Effector memory CD4-positive, alpha-beta T cell (primary cell): ENCODE data around the gene ROR2.

Experiments
- DNase-seq, 3 donors: peaks; one replicate each; pipeline ENCODE4 v3.0.0-alpha.2; 2020
- H3K27ac ChIP-seq: 2 replicates; pipeline ENCODE4 v1.7.0; 2013; ENCODE audit warnings: mild to moderate bottlenecking, low read length, moderate library complexity; ENCODE audit not compliant: insufficient read depth, poor library complexity, severe bottlenecking
- H3K27me3 ChIP-seq: replicated peaks from 2 replicates; pipeline ENCODE4 v1.7.0; 2013; ENCODE audit warnings: mild to moderate bottlenecking, low read length; ENCODE audit not compliant: insufficient read depth, control insufficient read depth, poor library complexity, severe bottlenecking
- H3K36me3 ChIP-seq: 2 replicates; pipeline ENCODE4 v1.7.0; 2013; ENCODE audit warnings: mild to moderate bottlenecking, low read length, moderate library complexity; ENCODE audit not compliant: control insufficient read depth, insufficient read depth
- H3K4me1 ChIP-seq: 2 replicates; pipeline ENCODE4 v1.7.0; 2013; ENCODE audit warnings: low read length, mild to moderate bottlenecking; ENCODE audit not compliant: control insufficient read depth, insufficient read depth, poor library complexity, severe bottlenecking
- H3K4me3 ChIP-seq: 2 replicates; pipeline ENCODE4 v1.7.0; 2013; ENCODE audit warnings: low read length, low read depth, mild to moderate bottlenecking; ENCODE audit not compliant: insufficient read depth, poor library complexity, severe bottlenecking
- H3K9me3 ChIP-seq: 2 replicates; pipeline ENCODE4 v1.7.0; 2013; ENCODE audit warnings: mild to moderate bottlenecking, low read length, moderate library complexity; ENCODE audit not compliant: control insufficient read depth

Gene ROR2

GRCh38 chr9:91939978-91940377, 10.1 kb downstream of the ROR2 start:
- Histone ChIP-seq H3K27me3 (no peaks in the 10 kb centered on the region), H3K4me3 (no peak overlapping the region), H3K27ac (no peak overlapping the region), H3K4me1 (no peaks in the 10 kb centered on the region), H3K36me3 (no peaks in the 10 kb centered on the region), H3K9me3 (no peaks in the 10 kb centered on the region)
- DNase-seq = no peak

GRCh38 chr9:91937727-91938126, 12.3 kb downstream of the ROR2 start:
- Histone ChIP-seq H3K4me3 (no peak overlapping the region), H3K36me3 (no peaks in the 10 kb centered on the region), H3K27ac (no peak overlapping the region), H3K4me1 (no peaks in the 10 kb centered on the region), H3K9me3 (no peaks in the 10 kb centered on the region), H3K27me3 (no peaks in the 10 kb centered on the region)
- DNase-seq = no peak

GRCh38 chr9:91937056-91937455, 13.0 kb downstream of the ROR2 start:
- Histone ChIP-seq H3K36me3 (no peaks in the 10 kb centered on the region), H3K9me3 (no peaks in the 10 kb centered on the region), H3K4me3 (no peak overlapping the region), H3K4me1 (no peaks in the 10 kb centered on the region), H3K27me3 (no peaks in the 10 kb centered on the region), H3K27ac (no peak overlapping the region)
- DNase-seq = no peak

- Histone ChIP-seq H3K27me3 (no peaks in the 10 kb centered on the region), H3K36me3 (no peaks in the 10 kb centered on the region), H3K4me3 (no peak overlapping the region), H3K9me3 (peaks cover 4% of the 10 kb centered on the region), H3K4me1 (no peaks in the 10 kb centered on the region), H3K27ac (no peak overlapping the region)
- no peak for DNase-seq
Measured at GRCh38 chr9:91935805-91936514, 14.1 kb downstream of the ROR2 start.

GRCh38 chr9:91935066-91935749, 14.8 kb downstream of the ROR2 start:
- Histone ChIP-seq H3K4me3 (no peak overlapping the region), H3K27ac (no peak overlapping the region), H3K4me1 (no peaks in the 10 kb centered on the region), H3K36me3 (no peaks in the 10 kb centered on the region), H3K9me3 (peaks cover 7% of the 10 kb centered on the region), H3K27me3 (no peaks in the 10 kb centered on the region)
- DNase-seq = no peak

GRCh38 chr9:91934654-91935053, 15.4 kb downstream of the ROR2 start:
- Histone ChIP-seq H3K36me3 (no peaks in the 10 kb centered on the region), H3K4me3 (no peak overlapping the region), H3K4me1 (no peaks in the 10 kb centered on the region), H3K27me3 (no peaks in the 10 kb centered on the region), H3K27ac (no peak overlapping the region), H3K9me3 (peaks cover 9% of the 10 kb centered on the region)
- no peak for DNase-seq

- no peak for DNase-seq
- Histone ChIP-seq H3K4me1 (no peaks in the 10 kb centered on the region), H3K9me3 (peaks cover 13% of the 10 kb centered on the region), H3K36me3 (no peaks in the 10 kb centered on the region), H3K27ac (no peak overlapping the region), H3K4me3 (no peak overlapping the region), H3K27me3 (no peaks in the 10 kb centered on the region)
Measured at GRCh38 chr9:91933556-91934352, 16.3 kb downstream of the ROR2 start.

- no peak for DNase-seq
- H3K27ac ChIP-seq = no peak overlapping the region
- no peaks in the 10 kb centered on the region for H3K36me3 ChIP-seq
- no peaks in the 10 kb centered on the region for H3K27me3 ChIP-seq
- peaks cover 13% of the 10 kb centered on the region for H3K9me3 ChIP-seq
- no peaks in the 10 kb centered on the region for H3K4me1 ChIP-seq
- H3K4me3 ChIP-seq = no peak overlapping the region
Measured at GRCh38 chr9:91930475-91930874, 19.6 kb downstream of the ROR2 start.

- Histone ChIP-seq H3K4me3 (no peak overlapping the region), H3K4me1 (no peaks in the 10 kb centered on the region), H3K36me3 (no peaks in the 10 kb centered on the region), H3K27me3 (no peaks in the 10 kb centered on the region), H3K9me3 (peaks cover 13% of the 10 kb centered on the region), H3K27ac (no peak overlapping the region)
- DNase-seq = no peak
Measured at GRCh38 chr9:91929331-91929730, 20.7 kb downstream of the ROR2 start.
